DMS53 treated with DMSO at 0.1 percent for 48 hours (cell line): ENCODE results near the gene RIPOR3.
"Not testable (repeated sequence)": the region's sequence is repeated elsewhere in the genome, so short reads cannot be mapped to it uniquely, and the experiment has no call there.

Experiments used
- DNase-seq: peaks from one replicate; lab custom pipeline; 2025; ENCODE audit not compliant: unreplicated experiment; lab: John Stamatoyannopoulos, UW

Gene RIPOR3

DNA sequence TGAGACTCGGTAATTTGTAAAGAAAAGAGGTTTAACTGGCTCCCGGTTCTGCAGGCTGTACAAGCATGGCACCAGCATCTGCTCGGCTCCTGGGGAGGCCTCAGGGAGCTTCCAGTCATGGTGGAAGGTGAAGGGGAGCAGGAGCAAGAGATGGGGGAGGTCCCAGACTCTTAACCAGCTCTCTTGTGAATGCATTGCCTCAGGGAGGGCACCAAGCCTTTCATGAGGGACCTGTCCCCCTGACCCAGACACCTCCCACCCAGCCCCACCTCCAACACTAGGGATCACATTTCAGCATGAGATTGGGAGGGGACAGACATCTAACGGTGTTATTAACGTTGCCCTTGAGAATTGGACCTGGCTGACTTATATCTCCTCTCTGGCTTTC, 112.6 kb downstream of the RIPOR3 start:
- DNase-seq, result no peak

DNA sequence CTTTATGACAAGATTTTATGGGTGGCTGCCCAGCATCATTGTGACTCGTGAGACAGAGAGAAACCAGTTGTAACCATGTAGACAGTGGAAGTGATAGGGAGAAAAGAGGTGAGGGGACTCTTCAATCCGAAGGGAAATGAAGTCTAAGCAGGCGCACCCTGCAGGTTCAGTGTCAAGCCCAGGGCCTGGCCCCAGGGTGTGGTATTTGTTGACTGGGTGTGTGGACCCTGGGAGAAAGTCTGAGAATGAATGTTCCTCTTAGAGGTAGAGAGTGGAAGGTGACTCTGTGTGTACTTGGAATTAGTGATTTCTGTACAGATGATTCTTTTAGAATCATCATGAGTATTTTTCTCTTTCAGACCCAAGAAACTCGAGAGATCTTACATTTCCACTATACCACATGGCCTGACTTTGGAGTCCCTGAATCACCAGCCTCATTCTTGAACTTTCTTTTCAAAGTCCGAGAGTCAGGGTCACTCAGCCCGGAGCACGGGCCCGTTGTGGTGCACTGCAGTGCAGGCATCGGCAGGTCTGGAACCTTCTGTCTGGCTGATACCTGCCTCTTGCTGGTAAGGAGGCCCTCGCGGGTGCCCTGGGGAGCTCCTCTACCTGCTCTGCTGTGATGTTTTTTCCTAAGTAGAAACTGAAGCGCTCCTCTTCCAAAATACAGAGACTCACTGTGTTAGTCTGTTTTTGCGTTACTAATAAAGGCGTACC, 113.1 kb downstream of the RIPOR3 start:
- DNase-seq, result no peak

DNA sequence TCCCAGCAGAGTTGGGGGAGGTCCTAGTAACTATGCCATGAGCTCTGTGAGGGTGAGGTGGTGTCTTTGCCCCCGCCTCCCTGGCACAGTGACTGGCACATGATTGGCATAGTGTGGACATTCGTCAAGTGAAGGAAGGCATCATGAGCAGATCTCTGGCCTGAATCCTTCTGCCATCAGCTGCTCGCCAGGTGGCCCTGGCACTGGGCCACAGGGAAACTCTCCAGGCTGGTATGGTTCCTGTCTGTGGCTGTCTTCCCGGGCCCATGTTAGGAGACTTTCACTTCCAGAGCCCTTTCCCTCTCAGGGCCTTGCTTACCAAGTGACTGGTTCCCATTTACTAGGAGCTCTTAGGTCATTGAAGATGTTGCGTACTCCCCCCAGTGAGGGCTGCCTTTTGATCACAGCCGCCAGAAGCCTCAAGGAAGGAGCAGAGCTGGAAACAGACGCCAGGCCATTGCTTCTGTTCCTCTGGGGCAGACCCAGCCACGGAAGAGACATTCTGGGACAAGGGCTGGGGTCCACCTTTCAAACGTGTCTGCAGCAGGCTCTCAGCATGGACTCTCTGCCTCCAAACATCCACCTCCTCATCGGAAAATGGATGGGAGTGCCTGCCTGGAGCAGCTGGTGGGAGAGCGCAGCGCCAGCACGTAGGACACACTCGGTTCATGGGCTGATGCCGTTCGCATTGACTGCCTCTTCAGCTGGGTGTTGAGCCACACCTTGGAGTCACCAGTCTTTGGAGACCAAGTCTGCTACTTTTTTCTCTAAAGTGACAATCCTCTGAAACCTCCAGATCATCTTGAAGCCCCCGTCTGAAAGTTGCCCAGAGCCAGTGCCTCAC, 113.9 kb downstream of the RIPOR3 start:
- DNase-seq, result no peak

DNA sequence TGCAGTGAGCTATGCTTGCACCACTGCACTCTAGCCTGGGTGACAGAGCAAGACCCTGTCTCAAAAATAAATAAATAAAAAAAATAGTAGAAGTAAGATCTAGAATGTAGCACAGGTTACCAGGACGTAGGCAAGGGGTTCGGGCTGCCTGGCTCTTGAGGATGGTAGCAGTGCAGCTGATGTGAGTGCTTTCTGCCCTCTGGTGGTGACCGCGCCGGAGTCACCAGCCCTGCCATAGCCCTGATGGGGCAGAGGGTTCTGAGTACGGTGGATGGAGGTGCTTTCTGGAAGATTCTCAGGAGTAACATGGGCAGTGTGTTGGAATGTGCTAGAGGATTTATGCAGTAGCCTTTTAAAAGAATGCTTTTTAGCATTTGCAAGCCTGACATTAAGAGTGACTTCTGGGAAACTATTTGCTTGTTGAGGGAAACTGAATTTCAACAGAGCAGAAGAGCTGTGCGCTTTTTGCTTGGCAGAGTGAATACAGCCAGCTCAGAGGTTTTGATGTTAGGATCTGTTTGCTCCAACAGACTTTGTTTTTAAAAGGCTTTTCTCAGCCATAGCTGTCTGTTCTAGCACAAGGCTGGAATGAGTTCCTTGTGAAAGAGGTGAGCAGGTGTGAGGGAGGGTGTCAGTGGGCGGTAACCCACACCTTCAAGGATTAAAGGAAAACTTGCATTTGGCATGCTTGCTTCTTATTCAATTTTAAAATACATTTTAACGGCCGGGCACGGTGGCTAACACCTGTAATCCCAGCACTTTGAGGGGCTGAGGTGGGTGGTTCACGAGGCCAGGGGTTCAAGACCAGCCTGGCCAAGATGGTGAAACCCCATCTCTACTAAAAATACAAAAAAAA, 115.2 kb downstream of the RIPOR3 start:
- DNase-seq, result no peak

DNA sequence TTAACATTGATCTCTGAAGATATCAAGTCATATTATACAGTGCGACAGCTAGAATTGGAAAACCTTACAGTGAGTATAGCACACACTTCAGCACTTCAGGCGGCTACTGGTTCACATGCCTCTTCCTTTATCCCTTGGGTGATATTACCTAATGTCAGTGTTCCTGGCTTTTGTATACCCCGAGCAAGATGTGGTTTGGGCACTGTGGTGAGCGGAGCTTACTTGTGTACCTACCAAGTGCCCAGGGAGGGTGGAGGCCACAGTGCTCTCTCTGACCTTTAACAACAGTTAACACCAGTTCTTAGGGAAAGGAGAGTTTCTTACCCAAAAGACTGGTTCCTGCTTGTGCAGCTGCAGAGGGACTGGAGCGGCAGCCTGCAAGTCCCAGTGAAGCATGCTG, 116.8 kb downstream of the RIPOR3 start:
- no peak for DNase-seq

DNA sequence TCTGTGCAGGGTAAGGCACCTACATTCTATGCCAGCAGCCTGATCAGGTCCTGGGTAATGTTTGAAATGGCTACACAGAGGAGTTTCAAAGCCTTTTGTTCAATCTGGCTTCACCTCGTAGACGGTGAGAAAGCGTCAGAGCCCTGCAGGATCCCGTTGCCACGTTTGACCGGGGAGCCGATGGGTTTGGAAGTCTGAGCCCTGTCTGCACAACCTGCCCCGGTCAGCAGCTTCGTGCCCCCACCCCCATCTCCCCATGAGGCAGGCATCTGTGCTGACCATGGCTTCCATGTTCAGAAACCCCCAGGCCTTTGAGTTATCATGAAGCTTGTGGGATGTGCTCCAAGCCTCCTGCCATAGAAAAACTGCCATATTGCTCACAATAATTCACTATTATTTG, 117.2 kb downstream of the RIPOR3 start:
- no peak for DNase-seq

DNA sequence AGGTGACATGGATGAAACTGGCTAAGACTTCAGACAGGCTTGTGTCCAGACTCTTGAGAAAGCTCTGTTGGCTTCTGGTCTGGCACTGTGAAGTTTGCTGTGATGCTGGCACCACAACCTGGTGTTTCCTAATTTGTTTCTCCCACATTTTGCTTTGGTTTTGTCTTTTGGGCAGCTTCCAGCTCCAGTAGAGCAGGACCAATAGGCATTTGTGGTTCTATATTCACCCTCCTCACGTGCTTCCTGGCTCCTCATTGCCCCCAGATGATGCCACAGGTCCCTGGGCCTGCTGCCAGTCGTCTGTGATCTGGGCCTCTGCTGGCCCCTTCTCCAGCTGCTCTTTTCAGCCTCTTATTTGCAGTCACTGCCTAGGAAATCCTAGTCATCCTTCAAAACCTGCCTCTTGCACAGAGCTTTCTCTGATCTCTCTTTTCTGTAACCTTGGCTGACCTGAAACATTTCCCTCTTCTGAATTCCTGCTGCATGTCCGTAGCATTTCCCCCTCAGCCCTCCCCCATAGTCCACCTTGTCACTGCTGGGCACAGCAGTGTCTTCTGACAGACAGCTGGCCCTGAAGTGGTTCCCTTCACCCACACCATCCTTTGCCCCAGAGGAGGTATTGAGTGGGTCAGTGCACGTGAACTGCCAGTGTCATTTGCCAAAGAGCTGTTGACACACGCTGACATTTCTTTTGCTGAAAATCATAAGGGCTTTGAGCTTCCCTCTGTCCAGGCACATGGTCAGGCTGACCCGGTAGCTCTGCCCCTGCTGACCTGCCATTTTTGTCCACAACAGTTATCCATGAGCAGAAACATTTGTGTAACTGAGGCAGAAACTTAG, 118.2 kb downstream of the RIPOR3 start:
- no peak for DNase-seq

DNA sequence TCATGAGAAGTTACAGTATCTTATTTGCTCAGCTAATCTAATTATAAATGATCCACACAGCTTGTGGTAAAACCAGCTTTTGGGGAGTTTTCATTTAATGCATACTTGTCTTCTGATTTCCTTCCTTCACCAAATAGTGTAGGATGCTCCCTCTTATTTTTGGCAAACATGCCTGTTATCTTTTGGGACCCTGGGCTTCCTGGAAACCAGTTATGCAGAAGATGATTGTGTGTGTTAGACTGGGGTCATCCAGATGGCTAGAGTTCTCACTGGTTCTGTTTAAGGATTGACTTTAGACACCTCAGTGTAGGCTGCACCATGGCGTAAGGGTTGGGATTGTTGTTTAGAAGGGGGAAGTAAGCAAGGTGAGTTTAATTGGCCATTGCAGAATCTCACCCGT, 119.9 kb downstream of the RIPOR3 start:
- no peak for DNase-seq

DNA sequence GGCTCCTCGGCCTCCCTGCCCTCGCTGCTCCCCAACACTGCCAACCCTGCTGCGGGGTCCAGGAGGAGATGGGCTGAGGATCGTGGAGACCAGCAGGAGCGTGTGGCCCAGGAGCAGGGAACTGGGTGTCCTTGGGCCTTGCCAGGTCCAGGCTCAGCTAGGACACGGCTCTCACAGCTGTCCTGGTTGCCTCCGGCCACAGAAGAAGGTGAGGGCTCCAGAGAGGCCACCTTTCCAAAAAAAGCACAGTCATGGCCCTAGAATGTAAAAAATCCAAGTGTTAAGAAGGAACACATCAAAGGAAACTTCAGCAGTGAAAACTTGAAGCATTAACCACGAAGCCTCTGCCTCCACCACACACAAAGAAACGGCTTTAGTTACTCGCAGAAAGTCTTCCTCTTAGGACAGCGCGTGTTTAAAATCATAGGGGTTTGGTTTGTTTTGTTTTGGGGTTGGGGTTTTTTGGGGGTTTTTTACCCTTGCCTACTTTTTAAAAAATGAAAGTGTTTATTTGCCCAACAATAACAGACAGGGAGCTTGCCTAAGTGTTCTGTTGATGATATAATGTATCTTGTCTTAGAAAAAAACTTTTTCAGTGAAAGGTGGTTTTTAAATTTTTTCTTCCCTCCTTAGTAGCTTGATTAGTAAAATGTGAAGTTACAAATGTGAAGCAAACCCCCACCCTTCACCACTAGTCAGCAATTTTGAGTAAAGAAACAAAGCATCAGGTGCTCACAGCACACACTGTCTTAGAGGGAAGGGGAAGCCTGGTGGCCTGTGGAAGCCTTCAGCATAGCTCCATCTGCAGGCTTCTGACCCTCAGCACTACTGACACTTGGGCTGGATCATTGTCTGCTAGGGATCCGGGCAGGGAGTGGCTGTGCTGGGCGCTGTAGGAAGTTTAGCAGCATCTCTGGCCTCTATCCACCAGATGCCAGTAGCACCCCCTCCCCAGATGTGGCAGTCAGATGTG, 121.2 kb downstream of the RIPOR3 start:
- no peak for DNase-seq

DNA sequence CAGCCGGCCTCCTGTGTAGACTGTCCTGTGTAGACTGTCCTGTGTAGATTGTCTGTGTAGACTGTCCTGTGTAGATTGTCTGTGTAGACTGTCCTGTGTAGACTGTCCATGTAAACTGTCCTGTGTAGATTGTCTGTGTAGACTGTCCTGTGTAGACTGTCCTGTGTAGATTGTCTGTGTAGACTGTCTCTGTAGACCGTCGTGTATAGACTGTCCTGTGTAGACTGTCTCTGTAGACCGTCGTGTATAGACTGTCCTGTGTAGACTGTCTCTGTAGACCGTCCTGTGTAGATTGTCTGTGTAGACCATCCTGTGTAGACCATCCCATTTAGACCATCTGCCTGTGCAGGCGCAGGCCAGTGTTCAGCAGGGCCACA, 121.9 kb downstream of the RIPOR3 start:
- DNase-seq, result not testable (repeated sequence)

DNA sequence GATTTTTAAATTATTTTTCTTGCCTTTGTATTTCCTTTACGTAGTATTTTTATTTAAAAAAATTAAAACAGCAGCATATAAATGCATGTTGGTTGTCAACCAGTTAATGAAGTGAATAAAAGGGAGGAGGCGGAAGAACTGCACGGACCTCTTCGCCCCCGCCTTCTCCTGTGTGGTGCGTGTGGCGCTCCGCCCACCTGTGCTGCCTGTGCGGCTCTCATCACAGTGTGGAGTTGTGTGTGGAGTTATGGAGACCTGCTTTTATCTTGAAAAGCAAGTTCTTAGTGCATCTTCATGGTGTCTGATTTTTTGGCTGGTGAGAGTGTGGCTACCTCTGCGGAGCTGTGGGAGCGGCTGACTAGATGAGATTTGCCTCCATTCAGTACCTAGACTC, 122.8 kb downstream of the RIPOR3 start:
- DNase-seq, result no peak

DNA sequence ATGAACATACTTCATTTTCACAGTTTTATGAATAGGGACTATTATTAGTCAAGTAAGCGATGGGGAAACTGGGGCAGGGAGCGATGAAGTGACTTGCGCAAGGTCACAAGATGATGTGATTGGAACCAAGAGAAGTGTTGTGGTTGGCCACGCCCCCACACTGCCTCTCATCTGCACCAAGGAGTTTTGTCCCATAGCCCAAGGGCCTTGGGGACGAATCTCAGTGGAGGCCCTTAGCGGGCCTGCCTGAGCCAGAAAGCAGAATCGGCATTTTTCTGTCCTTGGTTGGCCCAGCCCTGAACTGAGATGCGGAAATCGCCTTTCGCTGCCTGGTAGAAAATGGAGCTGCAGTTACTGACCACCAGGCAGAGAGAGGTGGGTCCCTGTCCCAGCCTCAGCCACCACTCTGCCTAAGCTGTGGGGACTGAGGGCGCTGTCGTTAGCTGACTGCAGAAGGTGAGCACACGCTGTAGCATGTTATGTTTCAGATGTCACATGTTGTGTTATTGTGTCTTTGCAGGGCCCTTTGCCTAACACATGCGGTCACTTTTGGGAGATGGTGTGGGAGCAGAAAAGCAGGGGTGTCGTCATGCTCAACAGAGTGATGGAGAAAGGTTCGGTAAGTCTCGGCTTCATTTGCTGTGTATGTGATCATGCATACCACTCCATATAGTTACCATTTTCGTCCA, 123.3 kb downstream of the RIPOR3 start:
- DNase-seq, result no peak

DNA sequence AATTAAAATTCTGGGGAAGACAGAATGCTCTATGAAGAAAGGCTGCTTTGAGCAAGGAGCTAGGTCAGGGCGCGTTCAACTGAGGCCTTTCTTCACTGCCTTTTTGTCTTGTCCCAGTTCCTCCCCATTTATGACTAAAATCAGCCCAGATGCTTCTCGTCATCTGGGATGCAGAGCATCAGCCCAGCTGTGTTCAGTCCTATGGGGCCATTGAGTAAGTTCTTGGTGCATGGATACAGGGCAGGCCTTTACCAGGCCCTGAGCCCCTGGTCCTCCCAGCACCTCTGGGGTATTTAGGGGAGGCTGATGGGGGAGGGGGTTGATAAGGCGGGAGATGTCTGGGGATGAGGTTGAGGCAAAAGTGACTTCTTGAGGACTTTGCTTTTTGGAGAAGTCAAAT, 125.5 kb downstream of the RIPOR3 start:
- no peak for DNase-seq

DNA sequence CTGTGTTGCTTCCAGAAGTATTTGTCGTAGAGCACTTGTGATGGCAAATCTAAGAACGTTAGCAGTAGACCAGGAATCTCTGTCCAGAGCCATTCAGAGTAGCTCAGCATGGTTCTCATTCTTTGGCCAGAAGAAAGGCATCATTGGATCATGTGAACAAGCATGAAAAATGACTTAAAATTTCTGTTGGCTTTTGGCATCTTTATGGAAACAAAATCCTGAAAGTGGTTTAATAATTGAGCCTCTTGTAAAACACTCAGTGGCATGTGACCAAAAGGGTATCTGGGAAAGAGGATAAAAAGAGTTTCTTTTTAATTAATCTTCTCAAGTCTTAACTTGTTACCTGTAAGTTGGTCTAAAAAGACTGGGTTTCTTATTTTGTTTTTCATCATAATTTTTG, 126.0 kb downstream of the RIPOR3 start:
- no peak for DNase-seq

DNA sequence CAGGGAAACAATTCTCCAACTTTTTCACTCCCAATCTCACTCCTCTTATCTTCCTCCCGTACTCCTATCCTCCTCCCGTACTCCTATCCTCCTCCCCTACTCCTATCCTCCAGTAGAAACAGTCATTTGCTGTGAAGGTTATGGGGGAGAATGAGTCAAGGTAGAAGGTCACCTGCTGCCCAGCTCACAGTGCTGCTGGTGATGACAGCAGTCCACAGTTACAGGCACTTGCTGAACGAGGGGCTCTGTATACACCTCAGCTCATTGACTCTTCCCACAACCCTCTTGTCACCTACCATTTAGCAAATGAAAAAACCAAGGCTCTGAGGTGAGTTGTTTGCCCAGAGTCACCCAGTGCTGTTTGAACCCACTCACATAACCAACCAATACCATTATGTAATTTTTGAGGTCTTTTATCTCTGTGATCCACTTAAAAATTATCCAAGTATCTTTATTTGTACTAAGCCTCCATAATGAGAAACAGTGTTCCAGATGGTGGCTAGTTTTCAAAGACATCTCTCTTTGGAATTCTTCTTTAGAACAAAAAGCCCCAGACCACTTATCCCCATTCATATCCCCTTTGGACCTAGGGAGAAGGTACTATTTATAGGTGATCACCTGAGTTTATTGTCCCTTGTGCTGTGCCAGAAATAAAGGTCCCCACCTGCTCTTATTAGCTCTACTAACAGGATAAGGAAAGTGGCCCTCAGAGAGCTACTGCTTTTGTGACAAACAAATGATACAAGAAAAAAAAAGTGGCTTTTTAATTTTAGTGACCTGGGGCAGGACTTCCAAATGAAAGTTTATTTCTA, 128.0 kb downstream of the RIPOR3 start:
- no peak for DNase-seq

DNA sequence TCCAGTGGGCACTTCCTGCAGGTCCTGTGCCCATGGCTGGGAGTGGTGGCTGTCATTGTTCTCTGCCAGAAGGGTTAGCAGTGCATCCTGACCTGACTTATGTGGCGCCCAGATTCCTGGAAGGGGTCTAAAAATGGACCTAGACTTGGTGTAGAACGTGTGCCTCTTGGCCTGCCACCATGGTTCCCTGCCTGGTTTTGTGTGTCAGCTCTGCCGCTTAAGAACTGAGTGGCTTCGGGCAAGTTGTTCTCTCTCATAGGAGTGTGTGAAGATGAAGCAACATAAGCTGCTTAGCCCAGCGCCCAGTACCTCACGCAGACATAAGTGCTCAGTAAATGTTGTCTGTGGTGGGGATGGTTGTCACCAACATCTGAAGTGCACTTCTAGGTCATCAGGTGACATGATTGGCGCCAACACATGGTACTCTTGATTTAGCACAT, 129.1 kb downstream of the RIPOR3 start:
- DNase-seq, result peak; percentile 17

DNA sequence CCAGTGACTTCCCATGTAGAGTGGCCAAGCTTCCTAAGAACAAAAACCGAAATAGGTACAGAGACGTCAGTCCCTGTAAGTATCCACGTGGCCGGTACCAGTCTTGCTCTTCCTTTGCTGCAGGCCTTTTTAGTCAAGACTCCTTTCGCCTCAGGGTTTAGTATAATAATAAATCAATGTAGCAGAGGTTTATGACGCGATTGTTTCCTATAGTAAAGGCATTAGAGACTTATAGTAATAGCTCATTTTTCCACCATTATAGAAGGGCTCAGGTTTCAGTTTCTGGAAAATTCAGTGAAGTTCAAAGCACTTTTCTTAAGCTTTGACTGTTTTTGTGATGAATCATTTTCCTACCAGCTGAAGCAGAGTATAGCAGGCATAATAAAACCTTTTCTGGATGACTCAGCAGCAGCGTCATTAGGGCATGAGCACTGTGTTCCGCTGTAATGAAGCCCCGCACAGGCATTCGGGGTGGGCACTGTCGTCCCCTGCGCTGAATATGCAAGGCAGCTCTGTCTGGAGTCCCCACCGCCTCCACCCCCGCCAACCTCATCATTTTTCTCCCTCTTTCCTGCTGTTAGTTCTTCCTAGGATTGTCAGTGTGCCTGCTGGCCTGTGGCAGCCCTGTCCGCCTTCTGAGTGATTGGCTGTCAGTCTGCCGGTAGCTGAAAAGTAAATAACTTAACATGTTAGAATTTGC, 129.8 kb downstream of the RIPOR3 start:
- no peak for DNase-seq

DNA sequence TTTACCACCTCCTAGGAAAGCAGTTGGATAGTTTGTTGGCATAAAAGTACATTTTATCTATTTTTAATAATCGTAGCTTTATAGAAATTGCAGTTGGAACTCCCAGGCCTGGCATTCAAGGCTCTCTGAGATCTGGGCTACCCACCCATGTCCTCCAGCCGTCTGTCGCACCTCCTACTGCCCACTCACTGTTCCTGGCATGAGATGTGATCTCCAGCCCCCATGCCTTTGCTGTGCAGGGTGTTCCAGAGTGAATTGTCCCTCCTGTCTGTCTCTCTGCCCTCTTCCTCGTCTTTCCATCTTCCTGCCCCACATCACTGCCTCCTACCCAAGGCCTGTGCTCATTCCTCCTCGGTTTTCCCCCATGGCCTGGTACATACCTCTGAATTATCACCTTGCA, 130.5 kb downstream of the RIPOR3 start:
- no peak for DNase-seq
